Bronchial epithelial cell (primary cell): ENCODE measurements around the gene BMF. TPM values are rescaled to one million over a fixed set of nuclear protein-coding genes. Genes with fewer than 3 reads are reported as not detected.
"Not testable (repeated sequence)": the region's sequence is repeated elsewhere in the genome, so short reads cannot be mapped to it uniquely, and the experiment has no call there.

ENCODE experiments used
- DNase-seq: peaks from one replicate; pipeline ENCODE4 v3.0.0-alpha.2; 2010; ENCODE audit warnings: low read depth
- FAIRE-seq: peaks from 2 replicates; lab custom pipeline; 2011; peaks lifted over from hg19 to GRCh38; lab: Jason Lieb, UNC
- H3K27me3 ChIP-seq: 2 replicates; pipeline ENCODE4 v1.5.1; 2011; ENCODE audit warnings: low read length; ENCODE audit not compliant: control insufficient read depth, insufficient read depth
- H3K36me3 ChIP-seq: 2 replicates; pipeline ENCODE4 v1.5.1; 2011; ENCODE audit warnings: low read length; ENCODE audit not compliant: control insufficient read depth, insufficient read depth
- H3K4me3 ChIP-seq: 2 replicates; pipeline ENCODE4 v1.5.1; 2011; ENCODE audit warnings: mild to moderate bottlenecking, low read depth, low read length, control low read depth
- CTCF ChIP-seq: IDR thresholded peaks from 2 replicates; pipeline ENCODE4 v1.5.1; 2011; ENCODE audit warnings: mild to moderate bottlenecking, moderate library complexity, low read length, control low read depth, inconsistent platforms; ENCODE audit not compliant: insufficient read depth, severe bottlenecking
- total RNA-seq: library from RNA; depleted of rRNA; stranded (reverse); fragments of >200 nt; gene quantifications from 2 replicates; pipeline ENCODE4 v1.2.1, GENCODE V29; 2014

Gene BMF
- total RNA-seq, 1 donor from 2014 or later = 1.6 TPM

GRCh38 chr15:40118473-40118872, 9.8 kb upstream of the BMF start:
- TF ChIP-seq CTCF = no peak
- H3K4me3 ChIP-seq = no peak overlapping the region
- DNase-seq = peak; percentile 31
- H3K36me3 ChIP-seq = no peaks in the 10 kb centered on the region
- peaks cover 1% of the 10 kb centered on the region for H3K27me3 ChIP-seq
- FAIRE-seq = no peak

DNA sequence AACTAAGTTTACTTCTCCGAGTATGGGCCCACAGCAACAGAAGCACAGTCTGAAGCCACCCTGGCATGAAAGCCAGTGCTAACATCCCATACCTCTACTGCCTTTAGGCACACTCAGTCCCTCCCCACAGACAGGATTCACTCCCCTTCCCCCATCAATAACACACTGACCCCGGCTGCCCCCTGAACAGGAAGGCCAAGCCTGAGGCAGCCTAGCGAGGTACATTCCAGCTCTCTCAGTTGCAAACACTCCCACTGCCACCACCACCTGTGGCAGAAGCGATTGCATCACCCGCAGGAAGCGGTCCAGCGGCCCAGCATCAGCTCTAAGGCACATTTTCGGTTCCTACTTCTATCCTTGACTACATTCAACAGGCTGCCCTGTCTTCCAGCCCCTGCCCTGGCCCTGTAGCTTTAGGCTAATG, 7.0 kb upstream of the BMF start:
- DNase-seq = peak; percentile 25
- H3K36me3 ChIP-seq = no peaks in the 10 kb centered on the region

DNA sequence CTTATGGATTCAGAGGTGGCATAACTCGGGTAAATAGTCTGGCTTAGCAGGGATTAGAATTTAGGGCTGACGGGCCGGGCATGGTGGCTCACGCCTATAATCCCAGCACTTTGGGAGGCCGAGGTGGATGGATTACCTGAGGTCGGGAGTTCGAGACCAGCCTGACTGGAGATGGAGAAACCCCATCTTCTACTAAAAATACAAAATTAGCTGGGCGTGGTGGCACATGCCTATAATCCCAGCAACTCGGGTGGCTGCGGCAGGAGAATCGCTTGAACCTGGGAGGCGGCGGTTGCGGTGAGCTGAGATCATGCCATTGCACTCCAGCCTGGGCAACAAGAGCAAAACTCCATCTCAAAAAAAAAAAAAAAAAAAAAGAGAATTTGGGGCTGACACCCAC, 6.4 kb upstream of the BMF start:
- H3K36me3 ChIP-seq, H3K27me3 ChIP-seq, DNase-seq, FAIRE-seq, H3K4me3 ChIP-seq: not testable (repeated sequence)

More for the DNA sequence above, 7.0 kb upstream of the BMF start:
- H3K4me3 ChIP-seq = no peak overlapping the region
- H3K27me3 ChIP-seq = peaks cover 1% of the 10 kb centered on the region
- no peak for FAIRE-seq
- TF ChIP-seq CTCF = no peak

DNA sequence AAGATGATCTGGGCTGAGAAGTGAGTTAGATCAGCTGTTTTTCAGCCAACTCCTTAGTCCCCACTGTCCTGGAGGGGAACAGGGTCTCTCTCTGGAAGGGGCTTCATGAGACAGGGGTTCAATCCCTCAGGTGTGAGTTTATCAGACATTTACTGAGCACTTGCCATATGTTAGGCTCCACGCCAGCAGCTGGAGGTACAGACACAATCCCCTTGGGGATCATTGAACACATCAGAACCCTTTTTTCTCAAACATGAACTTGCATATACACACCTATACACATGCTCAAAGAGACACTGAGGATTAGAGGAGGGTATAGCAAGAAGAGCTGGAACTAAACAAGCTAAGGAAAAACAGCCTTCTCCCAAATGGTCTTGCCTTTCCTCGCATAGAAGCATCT, 5.5 kb upstream of the BMF start:
- Histone ChIP-seq H3K27me3 (peaks cover 1% of the 10 kb centered on the region), H3K36me3 (no peaks in the 10 kb centered on the region), H3K4me3 (no peak overlapping the region)
- no peak for FAIRE-seq
- DNase-seq = no peak
- TF ChIP-seq CTCF = no peak

DNA sequence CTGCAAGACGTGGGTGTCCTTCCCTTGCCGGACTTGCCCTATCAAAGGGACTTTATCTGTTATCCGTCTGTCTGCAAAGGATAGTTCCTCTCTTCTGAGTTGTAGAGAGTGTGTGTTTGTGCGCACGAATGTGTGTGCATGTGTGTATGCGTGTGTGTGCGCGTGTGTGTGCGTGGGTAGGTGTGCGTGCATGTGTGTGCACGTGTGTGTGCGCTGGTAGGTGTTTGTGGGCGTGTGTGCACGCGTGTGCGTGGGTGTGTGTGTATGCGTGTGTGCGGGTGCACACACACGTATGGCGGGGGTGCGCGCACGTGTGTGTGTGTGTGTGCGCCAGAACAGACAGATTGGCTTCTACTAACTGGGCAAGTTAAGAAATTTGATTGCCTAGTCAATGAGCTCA, 4.1 kb upstream of the BMF start:
- Histone ChIP-seq H3K4me3 (no peak overlapping the region), H3K36me3 (no peaks in the 10 kb centered on the region), H3K27me3 (peaks cover 1% of the 10 kb centered on the region)
- TF ChIP-seq CTCF = no peak
- DNase-seq (no peak), FAIRE-seq (no peak)

GRCh38 chr15:40111888-40112287, 3.2 kb upstream of the BMF start:
- TF ChIP-seq CTCF = no peak
- DNase-seq = no peak
- Histone ChIP-seq H3K27me3 (peaks cover 1% of the 10 kb centered on the region), H3K36me3 (no peaks in the 10 kb centered on the region), H3K4me3 (no peak overlapping the region)
- no peak for FAIRE-seq
